HG02981 (cell line): Measurements from ENCODE around the gene RIBC2.

ENCODE experiments used
- ATAC-seq: cut with Tn5 transposase; IDR thresholded peaks from one replicate; pipeline ENCODE4 v1.9.1; 2021; ENCODE audit warnings: mild to moderate bottlenecking, moderate library complexity; ENCODE audit not compliant: unreplicated experiment

The RIBC2 gene

DNA sequence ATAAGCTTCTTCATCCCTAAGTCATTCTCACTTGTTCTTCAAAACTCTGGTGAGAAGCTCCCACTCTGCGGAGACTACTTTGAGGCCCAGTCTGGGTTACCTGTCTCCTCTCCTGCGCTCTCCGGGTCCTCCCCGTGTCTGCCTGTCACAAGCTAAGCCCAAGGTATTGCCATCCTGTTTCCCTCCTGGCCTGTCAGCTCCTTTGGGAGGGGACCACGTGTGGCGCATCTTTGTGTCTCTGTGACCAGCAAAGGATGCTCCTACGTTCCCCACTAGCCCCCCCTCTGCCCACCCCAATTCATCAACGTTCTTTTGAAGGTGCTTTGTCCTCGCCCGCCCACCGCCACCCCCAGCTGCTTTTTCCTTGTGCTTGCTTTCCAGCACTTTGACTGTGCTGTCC lies 57.4 kb downstream of the RIBC2 start:
- no peak for ATAC-seq

DNA sequence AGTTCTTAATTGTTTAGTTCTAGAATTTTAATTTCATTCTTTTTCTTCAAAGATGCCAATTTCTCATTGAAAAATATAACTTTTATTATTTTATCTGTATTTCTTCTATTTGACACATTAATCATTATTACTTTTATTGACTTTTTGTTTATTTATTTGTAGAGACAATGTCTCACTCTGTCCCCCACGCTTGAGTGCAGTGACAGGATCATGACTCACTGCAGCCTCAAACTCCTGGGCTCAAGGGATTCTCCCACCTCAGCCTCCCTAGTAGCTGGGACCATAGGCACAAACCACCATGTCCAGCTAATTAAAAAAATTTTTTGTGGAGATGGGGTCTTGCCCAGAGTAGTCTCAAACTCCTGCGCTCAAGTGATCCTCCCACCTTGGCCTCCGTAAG lies 58.9 kb downstream of the RIBC2 start:
- no peak for ATAC-seq

DNA sequence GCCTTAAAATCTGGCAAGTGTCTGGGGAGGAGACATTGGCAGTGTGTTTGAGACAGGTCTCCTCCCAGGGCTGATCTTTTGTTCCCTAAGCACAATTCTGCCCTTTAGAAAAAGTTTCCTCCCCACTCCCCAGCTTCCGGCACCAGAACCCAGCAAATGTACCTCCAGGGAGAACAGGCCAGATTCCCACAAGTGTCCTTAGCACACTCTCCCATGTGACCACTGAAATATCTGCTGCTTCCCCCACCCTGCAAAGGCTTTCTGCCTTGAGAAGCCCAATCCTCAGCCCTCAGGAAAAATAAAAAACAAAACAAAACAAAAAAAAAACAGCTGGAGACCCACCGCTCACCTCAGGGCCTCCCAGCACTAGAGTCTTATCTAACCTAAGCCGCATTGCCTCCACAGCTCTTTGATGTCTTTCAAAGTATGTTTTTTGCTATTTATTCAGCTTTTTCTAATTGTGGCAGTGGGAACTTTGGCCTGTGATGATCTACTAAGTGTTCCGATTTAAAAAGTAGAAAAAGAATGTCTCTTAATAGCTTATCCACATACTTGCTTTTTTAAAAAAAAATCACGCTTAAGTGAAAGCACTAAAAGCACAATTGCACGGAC lies 60.2 kb downstream of the RIBC2 start:
- no peak for ATAC-seq

DNA sequence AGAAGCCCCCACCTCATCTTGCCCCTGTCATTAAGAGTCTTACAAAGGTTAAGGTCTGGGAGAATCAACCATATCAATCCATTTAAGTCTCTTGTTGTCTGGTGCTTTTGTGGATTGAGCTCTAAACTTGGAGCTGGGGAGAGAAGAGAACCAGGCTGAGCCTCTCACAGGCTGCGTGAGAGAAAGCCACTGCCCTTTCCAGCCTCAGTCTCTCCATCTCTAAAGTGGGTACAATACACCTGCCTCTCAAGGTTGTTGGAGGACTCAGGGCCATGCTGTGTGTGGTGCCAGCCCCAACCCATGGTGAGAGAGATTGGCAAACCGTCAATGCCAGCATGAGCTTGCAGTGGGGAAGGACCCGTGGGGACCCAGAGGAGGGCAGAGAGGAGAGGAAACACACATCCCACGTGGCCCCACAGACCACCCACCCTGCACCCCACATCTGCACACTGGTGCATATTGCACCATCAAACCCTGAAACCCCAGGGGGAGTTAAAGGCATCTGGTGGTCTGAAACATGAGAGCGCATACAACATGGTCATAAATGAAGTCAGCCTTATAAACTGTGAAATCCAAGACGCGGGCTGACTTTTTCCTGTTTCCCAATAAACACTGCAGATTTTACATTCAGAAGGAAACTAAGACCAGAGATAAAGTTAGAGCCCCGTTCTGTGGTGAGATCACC lies 61.7 kb downstream of the RIBC2 start:
- no peak for ATAC-seq

DNA sequence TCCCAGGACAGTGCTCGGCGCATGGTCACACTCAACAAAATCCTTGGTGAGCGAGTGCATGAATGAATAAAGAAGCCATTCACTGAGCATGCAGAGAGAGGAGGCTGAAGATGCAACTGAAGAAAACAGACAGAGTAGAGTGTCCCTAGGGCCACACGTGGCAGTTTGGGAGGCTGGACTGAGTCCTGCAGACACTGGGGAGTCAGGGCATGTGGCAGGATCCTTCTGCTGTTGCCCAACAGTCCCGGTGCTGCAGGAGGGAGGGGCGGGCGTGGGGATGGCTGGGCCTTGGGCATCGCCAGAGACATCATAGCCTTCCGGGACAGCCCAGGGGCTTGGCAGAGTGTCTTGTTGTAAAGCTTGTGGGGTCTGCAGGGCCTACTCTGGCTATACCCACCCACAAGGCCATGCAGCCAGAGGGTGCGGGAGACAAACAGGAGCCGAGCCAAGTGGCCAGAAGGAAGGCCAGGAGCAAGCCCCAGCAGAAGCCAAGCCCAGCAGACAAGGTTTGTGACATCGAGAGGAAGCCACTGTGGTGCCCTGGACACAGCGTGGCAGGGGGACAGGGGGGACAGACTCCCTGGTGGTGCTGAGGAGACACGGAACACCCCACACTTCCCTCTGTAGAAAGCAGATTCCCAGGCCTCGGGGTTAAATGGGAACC lies 62.5 kb downstream of the RIBC2 start:
- ATAC-seq = no peak

DNA sequence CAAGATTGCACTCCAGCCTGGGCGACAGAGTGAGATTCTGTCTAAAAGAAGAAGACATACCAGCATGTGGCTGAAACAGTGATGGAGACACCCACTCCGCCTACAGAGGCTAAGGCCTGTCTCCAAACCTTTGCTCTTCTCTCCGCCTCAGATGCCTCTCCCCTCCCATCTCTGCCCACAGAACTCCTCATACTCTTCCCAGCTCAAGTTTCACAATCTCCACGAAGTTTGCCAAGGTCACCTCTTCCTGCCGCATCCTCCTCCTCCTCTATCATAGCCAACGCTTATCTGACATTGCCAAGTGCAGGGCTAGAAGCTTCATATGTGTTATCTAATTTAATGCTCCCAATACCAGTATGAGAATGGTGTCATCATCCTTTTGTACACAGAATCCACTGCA lies 63.3 kb downstream of the RIBC2 start:
- ATAC-seq = no peak

DNA sequence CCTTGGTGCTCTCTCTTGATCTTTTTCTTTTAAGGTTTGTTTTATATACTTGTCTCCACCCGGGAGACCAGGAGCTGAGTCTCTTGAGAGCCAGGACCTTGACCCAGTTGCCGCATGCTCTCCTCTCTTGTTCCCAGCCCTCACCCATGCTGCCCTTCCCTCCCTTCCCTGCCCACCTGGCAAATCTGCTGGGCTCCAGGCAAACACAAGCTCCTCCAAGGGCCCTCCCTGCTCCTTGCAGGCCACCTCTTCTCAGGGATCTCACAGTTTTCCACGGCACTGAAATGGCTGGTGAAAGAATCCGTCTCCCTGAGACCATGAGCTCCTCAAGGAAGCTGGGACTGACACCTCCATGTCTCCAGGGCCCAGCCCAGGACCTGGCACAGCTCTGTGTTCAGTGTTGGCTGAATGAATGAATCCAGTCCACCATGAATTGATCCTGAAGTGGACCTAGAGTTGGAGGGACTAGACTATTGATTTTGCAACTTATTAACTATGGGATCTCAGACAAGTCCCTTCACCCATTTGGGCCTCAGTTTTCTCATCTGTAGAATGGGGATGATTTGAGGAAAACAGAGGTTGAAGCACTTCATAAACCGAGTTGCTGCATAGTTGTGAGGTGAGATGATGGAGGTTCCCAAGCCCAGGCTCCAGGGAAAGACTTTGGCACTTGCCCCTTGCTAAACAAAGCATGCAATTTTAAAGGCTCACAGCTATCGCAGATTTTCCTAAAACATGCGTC lies 64.0 kb downstream of the RIBC2 start:
- no peak for ATAC-seq

DNA sequence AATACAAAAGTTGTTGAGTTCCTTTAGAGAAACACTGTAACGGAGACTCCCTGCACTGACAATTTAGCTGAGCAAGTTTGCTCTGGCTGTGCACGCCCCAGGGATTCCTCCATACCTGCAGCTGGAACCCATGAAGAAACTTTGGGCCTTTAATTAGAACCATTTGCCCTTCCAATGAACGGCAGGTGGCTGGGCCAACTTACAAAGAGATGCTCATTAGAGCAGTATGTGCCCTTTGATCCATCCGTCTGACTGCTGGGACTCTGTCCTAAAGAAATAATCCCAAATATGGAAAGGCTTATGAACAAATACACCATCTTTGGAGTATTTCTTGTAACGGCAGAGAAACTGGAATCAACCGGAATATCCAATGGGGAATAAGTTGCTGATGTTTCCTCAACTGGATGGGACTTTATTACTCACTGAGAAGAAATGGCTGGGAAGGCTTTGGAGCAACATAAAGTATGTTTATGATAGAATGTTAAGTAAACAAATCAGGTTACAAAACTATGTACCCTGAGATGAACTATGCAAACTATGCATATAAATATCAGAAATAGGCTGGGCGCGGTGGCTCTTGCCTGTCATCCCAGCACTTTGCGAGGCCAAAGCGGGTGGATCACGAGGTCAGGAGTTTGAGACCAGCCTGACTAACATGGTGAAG lies 64.7 kb downstream of the RIBC2 start:
- no peak for ATAC-seq

DNA sequence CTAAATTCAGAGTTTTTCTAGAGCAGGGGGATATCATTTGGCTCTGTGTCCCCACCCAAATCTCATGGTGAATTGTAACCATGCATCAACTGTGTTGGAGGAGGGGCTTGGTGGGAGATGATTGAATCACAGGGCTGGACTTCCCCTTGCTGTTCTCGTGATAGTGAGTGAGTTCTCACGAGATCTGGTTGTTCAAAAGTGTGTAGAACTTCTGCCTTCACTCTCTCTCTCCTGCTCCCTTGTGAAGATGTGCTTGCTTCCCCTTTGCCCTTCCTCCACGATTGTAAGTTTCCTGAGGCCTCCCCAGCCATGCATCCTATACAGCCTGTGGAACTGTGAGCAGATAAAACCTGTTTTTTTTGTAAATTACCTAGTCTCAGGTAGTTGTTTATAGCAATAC lies 67.2 kb downstream of the RIBC2 start:
- no peak for ATAC-seq

DNA sequence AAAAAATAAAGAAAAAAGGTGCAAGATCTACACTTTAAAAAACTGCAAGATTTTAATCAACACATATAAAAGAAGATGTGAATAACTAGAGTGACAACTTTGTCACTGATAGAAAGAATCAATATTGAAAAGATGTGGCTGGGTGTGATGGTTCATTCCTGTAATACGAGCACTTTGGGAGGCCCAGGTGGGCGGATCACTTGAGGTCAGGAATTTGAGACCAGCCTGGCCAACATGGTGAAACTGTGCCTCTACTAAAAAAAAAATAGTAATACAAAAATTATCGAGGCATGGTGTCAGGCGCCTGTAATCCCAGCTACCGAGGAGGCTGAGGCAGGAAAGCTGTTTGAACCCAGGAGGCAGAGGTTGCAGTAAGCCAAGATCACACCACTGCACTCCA lies 68.2 kb downstream of the RIBC2 start:
- no peak for ATAC-seq
